GM23338 (cell line): ENCODE measurements around the gene CHRNA7. TPM values are rescaled to one million over a fixed set of nuclear protein-coding genes. Genes with fewer than 3 reads are reported as not detected.

ENCODE experiments used
- ATAC-seq: fragments of 200-7000 bp; cut with Tn5 transposase; 3 replicates; pipeline ENCODE4 v1.9.1; 2020
- DNase-seq: peaks from one replicate; pipeline ENCODE4 v3.0.0-alpha.2; 2015; ENCODE audit warnings: low spot score
- H2AFZ ChIP-seq: fragments of 200-600 bp; sonication (generic); 2 replicates; pipeline ENCODE4 v1.8.0; 2016; ENCODE audit warnings: antibody characterized with exemption, mild to moderate bottlenecking, moderate library complexity
- H3F3A ChIP-seq: fragments of 200-600 bp; sonication (generic); replicated peaks from 2 replicates; pipeline ENCODE4 v1.8.0; 2017; ENCODE audit warnings: antibody characterized with exemption, mixed run types, low read depth
- H3K27ac ChIP-seq: fragments of 200-600 bp; sonication (generic); 2 replicates; pipeline ENCODE4 v1.6.1; 2016; ENCODE audit warnings: low read depth
- H3K27me3 ChIP-seq: fragments of 200-600 bp; sonication (generic); 2 replicates; pipeline ENCODE4 v1.8.0; 2016; ENCODE audit warnings: mild to moderate bottlenecking, mixed run types, moderate library complexity; ENCODE audit not compliant: insufficient read depth
- H3K36me3 ChIP-seq: fragments of 200-600 bp; sonication (generic); 2 replicates; pipeline ENCODE4 v1.8.0; 2016; ENCODE audit warnings: mild to moderate bottlenecking; ENCODE audit not compliant: insufficient read depth
- H3K4me1 ChIP-seq: fragments of 200-600 bp; sonication (generic); 2 replicates; pipeline ENCODE4 v1.8.0; 2016; ENCODE audit warnings: mild to moderate bottlenecking, moderate library complexity; ENCODE audit not compliant: insufficient read depth
- H3K4me2 ChIP-seq: fragments of 200-600 bp; sonication (generic); 2 replicates; pipeline ENCODE4 v1.7.1; 2017; ENCODE audit warnings: mixed run types
- H3K4me3 ChIP-seq: fragments of 200-600 bp; sonication (generic); 2 replicates; pipeline ENCODE4 v1.6.1; 2016; ENCODE audit warnings: mixed run types
- H3K79me2 ChIP-seq: fragments of 200-600 bp; sonication (generic); replicated peaks from 2 replicates; pipeline ENCODE4 v1.8.0; 2017; ENCODE audit warnings: mild to moderate bottlenecking; ENCODE audit not compliant: insufficient read depth
- H3K9me2 ChIP-seq: fragments of 200-600 bp; sonication (generic); 2 replicates; pipeline ENCODE4 v1.8.0; 2017; ENCODE audit not compliant: insufficient read depth
- H4K20me1 ChIP-seq: fragments of 200-600 bp; sonication (generic); replicated peaks from 2 replicates; pipeline ENCODE4 v1.8.0; 2017; ENCODE audit warnings: mild to moderate bottlenecking; ENCODE audit not compliant: insufficient read depth
- H3K27ac Mint-ChIP-seq: 2 replicates; pipeline ENCODE4 v1.8.0; 2020; ENCODE audit warnings: inconsistent platforms, mild to moderate bottlenecking, moderate library complexity, mixed read lengths
- H3K27me3 Mint-ChIP-seq: 3 replicates; pipeline ENCODE4 v1.8.0; 2022; ENCODE audit warnings: low read depth, mild to moderate bottlenecking, moderate library complexity, mixed read lengths, inconsistent platforms; ENCODE audit not compliant: insufficient read depth, poor library complexity
- H3K36me3 Mint-ChIP-seq: 3 replicates; pipeline ENCODE4 v1.8.0; 2021; ENCODE audit warnings: low read depth, mild to moderate bottlenecking, inconsistent platforms, moderate library complexity, mixed read lengths
- H3K4me1 Mint-ChIP-seq: 3 replicates; pipeline ENCODE4 v1.8.0; 2020; ENCODE audit warnings: mild to moderate bottlenecking, inconsistent platforms, mixed read lengths
- H3K4me3 Mint-ChIP-seq: 3 replicates; pipeline ENCODE4 v1.8.0; 2021; ENCODE audit warnings: moderate library complexity, mild to moderate bottlenecking, inconsistent platforms, mixed read lengths
- H3K9me3 Mint-ChIP-seq: 3 replicates; pipeline ENCODE4 v1.8.0; 2020; ENCODE audit warnings: moderate library complexity, mild to moderate bottlenecking, inconsistent platforms, mixed read lengths
- CREB1 ChIP-seq: fragments of 250-450 bp; sonication (Bioruptor Pico); IDR thresholded peaks from 2 replicates; pipeline ENCODE4 v1.5.0; 2020; ENCODE audit warnings: low read depth, mild to moderate bottlenecking, moderate library complexity
- EZH2phosphoT487 ChIP-seq: fragments of 200-600 bp; sonication (generic); IDR thresholded peaks from one replicate; pipeline ENCODE4 v1.8.1; 2018; ENCODE audit warnings: antibody characterized with exemption; ENCODE audit not compliant: unreplicated experiment
- JUNB ChIP-seq: IDR thresholded peaks from one replicate; pipeline ENCODE4 v1.6.1; 2016; ENCODE audit warnings: antibody characterized with exemption; ENCODE audit not compliant: unreplicated experiment
- NANOG ChIP-seq: IDR thresholded peaks from 2 replicates; pipeline ENCODE4 v1.6.1; 2016; ENCODE audit warnings: antibody characterized with exemption, borderline replicate concordance
- POLR2AphosphoS5 ChIP-seq: IDR thresholded peaks from 2 replicates; pipeline ENCODE4 v1.6.1; 2016; ENCODE audit warnings: antibody characterized with exemption, low read depth
- ZNF114 ChIP-seq: fragments of 250-450 bp; sonication (Bioruptor Pico); IDR thresholded peaks from 2 replicates; pipeline ENCODE4 v1.5.0; 2020; ENCODE audit warnings: mild to moderate bottlenecking, moderate library complexity
- polyA plus RNA-seq: library from polyadenylated mRNA; unstranded; fragments of >200 nt; fragmentation: Nextera tagmentation; extraction: Ambion mirVana; gene quantifications from 2 replicates; pipeline ENCODE4 v1.2.1, GENCODE V29; 2016
- total RNA-seq: library from RNA; depleted of rRNA; stranded (reverse); fragments of >200 nt; shearing (Covaris generic); gene quantifications from 2 replicates; pipeline ENCODE4 v1.2.3, GENCODE V29; 2014
- TF ChIP-seq, protein P1 (sequence below), 2 experiments: fragments of 200-600 bp in 1 of 2; sonication (generic) in 1 of 2; conservative IDR thresholded peaks; 2 replicates each; pipeline versions ENCODE4 v1.5.1 to v1.6.1; 2016 to 2017; ENCODE audit warnings: antibody characterized with exemption in 2 of 2, low read depth in 2 of 2, mild to moderate bottlenecking in 2 of 2, moderate library complexity in 1 of 2
- TF ChIP-seq, protein P2 (sequence below): IDR thresholded peaks from 2 replicates; pipeline ENCODE4 v1.6.1; 2016; ENCODE audit warnings: antibody characterized with exemption
- TF ChIP-seq, protein P3 (sequence below): fragments of 250-450 bp; sonication (Bioruptor Pico); IDR thresholded peaks from 2 replicates; pipeline ENCODE4 v1.5.0; 2020; ENCODE audit warnings: mild to moderate bottlenecking, moderate library complexity

CHRNA7 gene
- total and polyA plus RNA-seq, 2 experiments from 2014 or later = 4.6 to 8.2 TPM

DNA sequence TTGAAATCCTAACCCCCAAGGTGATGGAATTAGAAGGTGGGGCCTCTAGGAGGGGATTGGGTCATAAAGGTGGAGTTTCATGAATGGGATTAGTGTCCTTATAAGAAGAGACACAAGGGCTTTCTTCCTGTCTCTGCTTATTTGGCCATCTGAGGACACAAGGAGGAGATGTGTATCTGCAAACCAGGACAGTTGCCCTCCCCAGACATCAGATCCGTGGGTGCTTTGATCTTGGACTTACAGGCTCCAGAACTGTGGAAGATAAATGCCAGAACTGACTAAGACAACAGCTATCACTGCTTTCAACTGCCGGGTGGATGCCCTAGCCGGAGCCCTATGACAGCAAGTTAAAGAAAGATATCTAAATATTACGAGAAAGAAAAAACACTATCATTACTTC is 94.4 kb downstream of the CHRNA7 start:
- no peaks in the 10 kb centered on the region for H3K79me2 ChIP-seq
- no peaks in the 10 kb centered on the region for H3K36me3 ChIP-seq
- Mint-ChIP-seq H3K27ac (0 out of 2 replicates have a peak overlapping the region, but pooled peaks have one; percentile 24), H3K36me3 (no peaks in the 10 kb centered on the region), H3K27me3 (peaks cover 2% of the 10 kb centered on the region), H3K4me1 (peaks cover 12% of the 10 kb centered on the region), H3K9me3 (no peaks in the 10 kb centered on the region; the same call in 2 of the 3 replicates), H3K4me3 (no peak overlapping the region)
- DNase-seq = no peak
- H4K20me1 ChIP-seq = no peaks in the 10 kb centered on the region
- no peaks in the 10 kb centered on the region for H3K9me2 ChIP-seq
- no peaks in the 10 kb centered on the region for H3F3A ChIP-seq
- no peak overlapping the region for H2AFZ ChIP-seq
- no peaks in the 10 kb centered on the region; the same call in 1 of the 2 replicates for H3K4me1 ChIP-seq
- no peak for ATAC-seq
- H3K4me3 ChIP-seq = no peak overlapping the region
- no peak overlapping the region for H3K4me2 ChIP-seq
- no peaks in the 10 kb centered on the region for H3K27me3 ChIP-seq
- no peak overlapping the region for H3K27ac ChIP-seq
- TF ChIP-seq EZH2phosphoT487 (no peak), POLR2AphosphoS5 (no peak), JUNB (no peak), CREB1 (CRISPR knock-in tag) (no peak), NANOG (no peak), ZNF114 (no peak)
- TF ChIP-seq, protein P1, sequence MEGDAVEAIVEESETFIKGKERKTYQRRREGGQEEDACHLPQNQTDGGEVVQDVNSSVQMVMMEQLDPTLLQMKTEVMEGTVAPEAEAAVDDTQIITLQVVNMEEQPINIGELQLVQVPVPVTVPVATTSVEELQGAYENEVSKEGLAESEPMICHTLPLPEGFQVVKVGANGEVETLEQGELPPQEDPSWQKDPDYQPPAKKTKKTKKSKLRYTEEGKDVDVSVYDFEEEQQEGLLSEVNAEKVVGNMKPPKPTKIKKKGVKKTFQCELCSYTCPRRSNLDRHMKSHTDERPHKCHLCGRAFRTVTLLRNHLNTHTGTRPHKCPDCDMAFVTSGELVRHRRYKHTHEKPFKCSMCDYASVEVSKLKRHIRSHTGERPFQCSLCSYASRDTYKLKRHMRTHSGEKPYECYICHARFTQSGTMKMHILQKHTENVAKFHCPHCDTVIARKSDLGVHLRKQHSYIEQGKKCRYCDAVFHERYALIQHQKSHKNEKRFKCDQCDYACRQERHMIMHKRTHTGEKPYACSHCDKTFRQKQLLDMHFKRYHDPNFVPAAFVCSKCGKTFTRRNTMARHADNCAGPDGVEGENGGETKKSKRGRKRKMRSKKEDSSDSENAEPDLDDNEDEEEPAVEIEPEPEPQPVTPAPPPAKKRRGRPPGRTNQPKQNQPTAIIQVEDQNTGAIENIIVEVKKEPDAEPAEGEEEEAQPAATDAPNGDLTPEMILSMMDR (conservative IDR thresholded peaks at IDR 0.05; ENCODE audit: low read depth in 2 of 2) = no peak
- TF ChIP-seq, protein P2, sequence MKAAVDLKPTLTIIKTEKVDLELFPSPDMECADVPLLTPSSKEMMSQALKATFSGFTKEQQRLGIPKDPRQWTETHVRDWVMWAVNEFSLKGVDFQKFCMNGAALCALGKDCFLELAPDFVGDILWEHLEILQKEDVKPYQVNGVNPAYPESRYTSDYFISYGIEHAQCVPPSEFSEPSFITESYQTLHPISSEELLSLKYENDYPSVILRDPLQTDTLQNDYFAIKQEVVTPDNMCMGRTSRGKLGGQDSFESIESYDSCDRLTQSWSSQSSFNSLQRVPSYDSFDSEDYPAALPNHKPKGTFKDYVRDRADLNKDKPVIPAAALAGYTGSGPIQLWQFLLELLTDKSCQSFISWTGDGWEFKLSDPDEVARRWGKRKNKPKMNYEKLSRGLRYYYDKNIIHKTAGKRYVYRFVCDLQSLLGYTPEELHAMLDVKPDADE = no peak
- TF ChIP-seq, protein P3, sequence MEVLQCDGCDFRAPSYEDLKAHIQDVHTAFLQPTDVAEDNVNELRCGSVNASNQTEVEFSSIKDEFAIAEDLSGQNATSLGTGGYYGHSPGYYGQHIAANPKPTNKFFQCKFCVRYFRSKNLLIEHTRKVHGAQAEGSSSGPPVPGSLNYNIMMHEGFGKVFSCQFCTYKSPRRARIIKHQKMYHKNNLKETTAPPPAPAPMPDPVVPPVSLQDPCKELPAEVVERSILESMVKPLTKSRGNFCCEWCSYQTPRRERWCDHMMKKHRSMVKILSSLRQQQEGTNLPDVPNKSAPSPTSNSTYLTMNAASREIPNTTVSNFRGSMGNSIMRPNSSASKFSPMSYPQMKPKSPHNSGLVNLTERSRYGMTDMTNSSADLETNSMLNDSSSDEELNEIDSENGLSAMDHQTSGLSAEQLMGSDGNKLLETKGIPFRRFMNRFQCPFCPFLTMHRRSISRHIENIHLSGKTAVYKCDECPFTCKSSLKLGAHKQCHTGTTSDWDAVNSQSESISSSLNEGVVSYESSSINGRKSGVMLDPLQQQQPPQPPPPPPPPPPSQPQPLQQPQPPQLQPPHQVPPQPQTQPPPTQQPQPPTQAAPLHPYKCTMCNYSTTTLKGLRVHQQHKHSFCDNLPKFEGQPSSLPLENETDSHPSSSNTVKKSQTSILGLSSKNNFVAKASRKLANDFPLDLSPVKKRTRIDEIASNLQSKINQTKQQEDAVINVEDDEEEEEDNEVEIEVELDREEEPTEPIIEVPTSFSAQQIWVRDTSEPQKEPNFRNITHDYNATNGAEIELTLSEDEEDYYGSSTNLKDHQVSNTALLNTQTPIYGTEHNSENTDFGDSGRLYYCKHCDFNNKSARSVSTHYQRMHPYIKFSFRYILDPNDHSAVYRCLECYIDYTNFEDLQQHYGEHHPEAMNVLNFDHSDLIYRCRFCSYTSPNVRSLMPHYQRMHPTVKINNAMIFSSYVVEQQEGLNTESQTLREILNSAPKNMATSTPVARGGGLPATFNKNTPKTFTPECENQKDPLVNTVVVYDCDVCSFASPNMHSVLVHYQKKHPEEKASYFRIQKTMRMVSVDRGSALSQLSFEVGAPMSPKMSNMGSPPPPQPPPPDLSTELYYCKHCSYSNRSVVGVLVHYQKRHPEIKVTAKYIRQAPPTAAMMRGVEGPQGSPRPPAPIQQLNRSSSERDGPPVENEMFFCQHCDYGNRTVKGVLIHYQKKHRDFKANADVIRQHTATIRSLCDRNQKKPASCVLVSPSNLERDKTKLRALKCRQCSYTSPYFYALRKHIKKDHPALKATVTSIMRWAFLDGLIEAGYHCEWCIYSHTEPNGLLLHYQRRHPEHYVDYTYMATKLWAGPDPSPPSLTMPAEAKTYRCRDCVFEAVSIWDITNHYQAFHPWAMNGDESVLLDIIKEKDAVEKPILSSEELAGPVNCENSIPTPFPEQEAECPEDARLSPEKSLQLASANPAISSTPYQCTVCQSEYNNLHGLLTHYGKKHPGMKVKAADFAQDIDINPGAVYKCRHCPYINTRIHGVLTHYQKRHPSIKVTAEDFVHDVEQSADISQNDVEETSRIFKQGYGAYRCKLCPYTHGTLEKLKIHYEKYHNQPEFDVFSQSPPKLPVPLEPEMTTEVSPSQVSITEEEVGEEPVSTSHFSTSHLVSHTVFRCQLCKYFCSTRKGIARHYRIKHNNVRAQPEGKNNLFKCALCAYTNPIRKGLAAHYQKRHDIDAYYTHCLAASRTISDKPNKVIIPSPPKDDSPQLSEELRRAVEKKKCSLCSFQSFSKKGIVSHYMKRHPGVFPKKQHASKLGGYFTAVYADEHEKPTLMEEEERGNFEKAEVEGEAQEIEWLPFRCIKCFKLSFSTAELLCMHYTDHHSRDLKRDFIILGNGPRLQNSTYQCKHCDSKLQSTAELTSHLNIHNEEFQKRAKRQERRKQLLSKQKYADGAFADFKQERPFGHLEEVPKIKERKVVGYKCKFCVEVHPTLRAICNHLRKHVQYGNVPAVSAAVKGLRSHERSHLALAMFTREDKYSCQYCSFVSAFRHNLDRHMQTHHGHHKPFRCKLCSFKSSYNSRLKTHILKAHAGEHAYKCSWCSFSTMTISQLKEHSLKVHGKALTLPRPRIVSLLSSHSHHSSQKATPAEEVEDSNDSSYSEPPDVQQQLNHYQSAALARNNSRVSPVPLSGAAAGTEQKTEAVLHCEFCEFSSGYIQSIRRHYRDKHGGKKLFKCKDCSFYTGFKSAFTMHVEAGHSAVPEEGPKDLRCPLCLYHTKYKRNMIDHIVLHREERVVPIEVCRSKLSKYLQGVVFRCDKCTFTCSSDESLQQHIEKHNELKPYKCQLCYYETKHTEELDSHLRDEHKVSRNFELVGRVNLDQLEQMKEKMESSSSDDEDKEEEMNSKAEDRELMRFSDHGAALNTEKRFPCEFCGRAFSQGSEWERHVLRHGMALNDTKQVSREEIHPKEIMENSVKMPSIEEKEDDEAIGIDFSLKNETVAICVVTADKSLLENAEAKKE = no peak
